GM23248 (cell line): ENCODE data around the gene THTPA.

Experiments
- EZH2 ChIP-seq: fragments of 200-600 bp; sonication (generic); IDR thresholded peaks from 2 replicates; pipeline ENCODE4 v1.6.1; 2018; ENCODE audit warnings: antibody characterized with exemption, mild to moderate bottlenecking; ENCODE audit not compliant: insufficient read depth, poor library complexity, severe bottlenecking
- EZH2phosphoT487 ChIP-seq: fragments of 200-600 bp; sonication (generic); IDR thresholded peaks from 2 replicates; pipeline ENCODE4 v1.6.1; 2018; ENCODE audit warnings: antibody characterized with exemption, moderate library complexity, mild to moderate bottlenecking, low read depth; ENCODE audit not compliant: insufficient read depth

DNA sequence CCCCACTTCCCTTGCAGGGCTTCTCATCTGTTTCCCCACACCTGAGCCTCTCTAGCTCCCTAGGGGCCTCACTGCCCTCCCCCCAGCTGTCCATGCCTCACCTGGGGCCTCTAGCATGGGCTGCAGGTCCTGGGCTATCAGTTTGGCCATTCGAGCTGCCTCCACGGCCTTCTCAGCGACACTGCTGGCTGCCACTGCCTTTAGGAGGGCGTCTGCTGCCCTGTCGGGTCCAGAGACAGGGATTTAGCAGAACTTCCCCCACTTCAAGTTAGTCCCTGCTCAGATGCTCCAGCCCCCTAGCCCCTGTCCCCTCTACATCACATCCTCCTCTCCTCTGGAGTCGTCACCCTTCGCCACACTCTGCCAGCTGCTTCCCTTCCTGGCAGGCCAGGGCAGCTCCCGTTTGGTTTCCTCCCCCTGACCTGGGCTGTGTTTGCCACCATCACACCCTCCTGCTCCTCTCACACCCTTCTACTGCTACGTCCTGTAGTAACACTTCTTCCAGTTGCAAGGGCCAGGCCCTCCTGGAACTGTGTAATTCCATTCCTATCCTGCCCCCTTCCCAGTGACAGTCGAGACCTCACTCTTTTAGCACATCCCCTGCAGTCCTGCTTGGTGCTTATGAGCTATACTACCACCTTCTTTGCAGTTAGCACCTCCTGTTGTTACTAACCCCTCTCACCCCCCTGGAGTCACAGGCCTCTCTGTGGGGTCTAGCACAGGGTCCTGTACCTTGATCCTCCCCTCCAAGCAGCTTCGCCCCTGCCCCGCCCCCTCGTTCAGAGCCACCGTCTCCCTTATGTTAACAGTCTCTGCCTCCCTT, 15.8 kb downstream of the THTPA start:
- TF ChIP-seq EZH2: no peak
- no peak for TF ChIP-seq EZH2phosphoT487
